ENCODE results near the gene SNTB2. TPM values are rescaled to one million over a fixed set of nuclear protein-coding genes. Genes with fewer than 3 reads are reported as not detected.

Gene SNTB2
- total and polyA plus RNA-seq, 10 donors: 1.9 to 48.5 (median 28.9) TPM

GRCh38 chr16:69266334-69267063 is 79.5 kb downstream of the SNTB2 start:
- Histone ChIP-seq H3K27me3 (replicated peaks in 1 of 7) (no peaks in the 10 kb centered on the region), H3K27ac (no peak overlapping the region), H3K4me1 (no peaks in the 10 kb centered on the region), H3K36me3 (peaks cover 0 to 60% (median 5%) of the 10 kb centered on the region in 6 donors), H3K9me3 (no peaks in the 10 kb centered on the region), H3K4me3 (no peak overlapping the region)
- no peak for DNase-seq
- intact Hi-C loops (cut with DNase I; ENCODE audit: low total_unique reads): no loop called here
- WGBS, 5 donors: 58 to 87% (median 62%) methylated on average over 4 of the region's 4 CpGs
- no peak for TF ChIP-seq POLR2AphosphoS5 (IDR thresholded peaks at IDR 0.05)
- TF ChIP-seq CTCF (IDR thresholded peaks at IDR 0.05 in 8 of 11, conservative IDR thresholded peaks at IDR 0.05 in 3 of 11): no peak
- TF ChIP-seq POLR2A (IDR thresholded peaks at IDR 0.05): no peak

GRCh38 chr16:69267633-69268032 is 80.7 kb downstream of the SNTB2 start:
- 89 to 96% (median 94%) methylated on average over 4 of the region's 4 CpGs for WGBS, 5 donors
- no peak for TF ChIP-seq POLR2AphosphoS5 (IDR thresholded peaks at IDR 0.05)
- no peak for TF ChIP-seq POLR2A (IDR thresholded peaks at IDR 0.05)
- no peak for TF ChIP-seq CTCF (IDR thresholded peaks at IDR 0.05 in 8 of 11, conservative IDR thresholded peaks at IDR 0.05 in 3 of 11)
- DNase-seq: no peak
- Histone ChIP-seq H3K9me3 (no peaks in the 10 kb centered on the region), H3K27me3 (replicated peaks in 1 of 7) (no peaks in the 10 kb centered on the region), H3K36me3 (peaks cover 0 to 66% (median 6%) of the 10 kb centered on the region in 6 donors), H3K27ac (no peak overlapping the region), H3K4me3 (no peak overlapping the region), H3K4me1 (no peaks in the 10 kb centered on the region)
- intact Hi-C loops (cut with DNase I; ENCODE audit: low total_unique reads): no loop called here

- H3K36me3 ChIP-seq: peaks cover 0 to 58% (median 8%) of the 10 kb centered on the region in 6 donors
- no peaks in the 10 kb centered on the region for H3K9me3 ChIP-seq
- DNase-seq: no peak
- no peak overlapping the region for H3K4me3 ChIP-seq
- H3K27me3 ChIP-seq (replicated peaks in 1 of 7): no peaks in the 10 kb centered on the region
- no peak overlapping the region for H3K27ac ChIP-seq
- H3K4me1 ChIP-seq: no peaks in the 10 kb centered on the region
- WGBS, 5 donors: 56 to 69% (median 61%) methylated on average over 3 of the region's 3 CpGs
- intact Hi-C loops (cut with DNase I; ENCODE audit: low total_unique reads): no loop called here
- TF ChIP-seq POLR2A (IDR thresholded peaks at IDR 0.05) (no peak), POLR2AphosphoS5 (IDR thresholded peaks at IDR 0.05) (no peak), CTCF (IDR thresholded peaks at IDR 0.05 in 8 of 11, conservative IDR thresholded peaks at IDR 0.05 in 3 of 11) (no peak)
Measured at GRCh38 chr16:69270395-69270794, 83.4 kb downstream of the SNTB2 start.

GRCh38 chr16:69270831-69271230 is 83.9 kb downstream of the SNTB2 start:
- DNase-seq: no peak
- peaks cover 0 to 53% (median 8%) of the 10 kb centered on the region in 6 donors for H3K36me3 ChIP-seq
- TF ChIP-seq POLR2A (IDR thresholded peaks at IDR 0.05) (no peak), POLR2AphosphoS5 (IDR thresholded peaks at IDR 0.05) (no peak), CTCF (IDR thresholded peaks at IDR 0.05 in 8 of 11, conservative IDR thresholded peaks at IDR 0.05 in 3 of 11) (no peak)
- no peaks in the 10 kb centered on the region for H3K27me3 ChIP-seq (replicated peaks in 1 of 7)
- no peak overlapping the region for H3K4me3 ChIP-seq
- intact Hi-C loops (cut with DNase I; ENCODE audit: low total_unique reads): no loop called here
- no peaks in the 10 kb centered on the region for H3K4me1 ChIP-seq
- no peak overlapping the region for H3K27ac ChIP-seq
- 92 to 97% (median 95%) methylated on average over 2 of the region's 2 CpGs for WGBS, 5 donors
- H3K9me3 ChIP-seq: no peaks in the 10 kb centered on the region
